A549 (cell line): ENCODE data around the gene ZNF419. TPM values are rescaled to one million over a fixed set of nuclear protein-coding genes. Genes with fewer than 3 reads are reported as not detected.

Source experiments
- ATAC-seq, 2 experiments: fragments of 200-7000 bp in 1 of 2; fragments of >200 bp in 1 of 2; cut with Nextera tagmentation in 1 of 2; cut with Tn5 transposase in 1 of 2; 3 replicates each; pipeline versions ENCODE4 v1.8.0 to v1.9.1; 2018 to 2020; ENCODE audit warnings: mild to moderate bottlenecking in 1 of 2, moderate library complexity in 1 of 2
- CTCF ChIA-PET: fragments of 300-600 bp; sonication (Branson Sonifier 250); formaldehyde crosslinking; extraction: SDS; loops from one replicate; lab custom pipeline; 2021; ENCODE audit warnings: antibody characterized with exemption, inconsistent platforms; lab: Yijun Ruan, JAX
- POLR2A ChIA-PET: fragments of 350-600 bp; formaldehyde crosslinking; extraction: SDS; loops from one replicate; lab custom pipeline; 2021; ENCODE audit warnings: antibody characterized with exemption, inconsistent platforms; lab: Yijun Ruan, JAX
- DNase-seq, 2 experiments: peaks; one replicate each; pipeline versions ENCODE4 v3.0.0 to v3.0.0-alpha.2; 2011 to 2016; ENCODE audit warnings: low read depth in 1 of 2, low spot score in 1 of 2
- FAIRE-seq: peaks from 2 replicates; lab custom pipeline; 2011; peaks lifted over from hg19 to GRCh38; lab: Jason Lieb, UNC
- H3K27ac ChIP-seq, 2 experiments: fragments of >200 bp; sonication (Bioruptor Twin); formaldehyde crosslinking; 3 replicates each; pipeline ENCODE4 v1.5.1; 2016 to 2017
- H3K4me1 ChIP-seq: fragments of >200 bp; sonication (Bioruptor Twin); formaldehyde crosslinking; 3 replicates; pipeline ENCODE4 v1.6.1; 2016
- H3K4me2 ChIP-seq: fragments of >200 bp; sonication (Bioruptor Twin); formaldehyde crosslinking; 3 replicates; pipeline ENCODE4 v1.6.1; 2016
- H3K4me3 ChIP-seq: fragments of >200 bp; sonication (Bioruptor Twin); formaldehyde crosslinking; 3 replicates; pipeline ENCODE4 v1.5.1; 2016
- H3K9me3 ChIP-seq: fragments of >200 bp; sonication (Bioruptor Twin); formaldehyde crosslinking; 3 replicates; pipeline ENCODE4 v1.6.1; 2016
- ATOH8 ChIP-seq: fragments of 250-450 bp; sonication (Bioruptor Pico); IDR thresholded peaks from 2 replicates; pipeline ENCODE4 v1.5.0; 2020; ENCODE audit warnings: low read depth, mild to moderate bottlenecking, moderate library complexity
- CBX2 ChIP-seq: fragments of 200-600 bp; sonication (generic); IDR thresholded peaks from 2 replicates; pipeline ENCODE4 v1.6.1; 2016; ENCODE audit warnings: low read depth, mild to moderate bottlenecking, borderline replicate concordance
- CBX8 ChIP-seq: fragments of 200-600 bp; sonication (generic); IDR thresholded peaks from 2 replicates; pipeline ENCODE4 v1.6.1; 2016
- CEBPB ChIP-seq, 2 experiments: fragments of >200 bp in 1 of 2; sonication (Bioruptor Twin) in 1 of 2; formaldehyde crosslinking in 1 of 2; IDR thresholded peaks; 2 replicates each; pipeline ENCODE4 v1.6.1; 2012 to 2016
- CHD2 ChIP-seq: fragments of 150-350 bp; IDR thresholded peaks from 2 replicates; pipeline ENCODE4 v1.6.1; 2014; ENCODE audit warnings: low read length; ENCODE audit not compliant: partially characterized antibody
- E2F6 ChIP-seq: IDR thresholded peaks from 2 replicates; pipeline ENCODE4 v1.6.1; 2012; ENCODE audit warnings: low read depth, borderline replicate concordance
- EHF ChIP-seq: fragments of 250-450 bp; sonication (Bioruptor Pico); IDR thresholded peaks from 2 replicates; pipeline ENCODE4 v1.5.0; 2020; ENCODE audit warnings: mild to moderate bottlenecking
- EHMT2 ChIP-seq: fragments of 200-600 bp; sonication (generic); IDR thresholded peaks from 2 replicates; pipeline ENCODE4 v1.6.1; 2016; ENCODE audit warnings: antibody characterized with exemption, low read depth, mild to moderate bottlenecking, moderate library complexity
- FOXS1 ChIP-seq: fragments of 250-450 bp; sonication (Bioruptor Pico); IDR thresholded peaks from 2 replicates; pipeline ENCODE4 v1.5.0; 2020; ENCODE audit warnings: mild to moderate bottlenecking, moderate library complexity
- HEYL ChIP-seq: fragments of 250-450 bp; sonication (Bioruptor Pico); IDR thresholded peaks from 2 replicates; pipeline ENCODE4 v1.8.0; 2021; ENCODE audit warnings: mild to moderate bottlenecking, moderate library complexity
- HOXB13 ChIP-seq: fragments of 250-450 bp; sonication (Bioruptor Pico); IDR thresholded peaks from 2 replicates; pipeline ENCODE4 v1.5.0; 2020; ENCODE audit warnings: low read depth, mild to moderate bottlenecking, moderate library complexity
- MYC ChIP-seq: IDR thresholded peaks from 2 replicates; pipeline ENCODE4 v1.6.1; 2012; ENCODE audit warnings: mild to moderate bottlenecking, inconsistent platforms, low read length, improper control_type of control experiment, borderline replicate concordance
- NFE2L2 ChIP-seq: fragments of 150-350 bp; conservative IDR thresholded peaks from 2 replicates; pipeline ENCODE4 v1.6.1; 2014; ENCODE audit warnings: low read length
- NPAS2 ChIP-seq: fragments of 250-450 bp; sonication (Bioruptor Pico); IDR thresholded peaks from 2 replicates; pipeline ENCODE4 v1.8.0; 2022; ENCODE audit warnings: mild to moderate bottlenecking, moderate library complexity, borderline replicate concordance
- NR3C1 ChIP-seq: fragments of >200 bp; sonication (Bioruptor Twin); formaldehyde crosslinking; IDR thresholded peaks from 3 replicates; pipeline ENCODE4 v1.6.1; 2017
- PHF8 ChIP-seq: fragments of 200-600 bp; sonication (generic); IDR thresholded peaks from 2 replicates; pipeline ENCODE4 v1.6.1; 2016; ENCODE audit warnings: low read depth, mild to moderate bottlenecking, antibody characterized with exemption, moderate library complexity, borderline replicate concordance
- RARB ChIP-seq: fragments of 250-450 bp; sonication (Bioruptor Pico); IDR thresholded peaks from 2 replicates; pipeline ENCODE4 v1.8.0; 2021; ENCODE audit warnings: mild to moderate bottlenecking, moderate library complexity
- RCOR1 ChIP-seq: fragments of 150-350 bp; IDR thresholded peaks from 2 replicates; pipeline ENCODE4 v1.6.1; 2014; ENCODE audit warnings: antibody characterized with exemption, low read length, low read depth
- REST ChIP-seq: fragments of 200-600 bp; sonication (generic); IDR thresholded peaks from 2 replicates; pipeline ENCODE4 v1.6.1; 2016; ENCODE audit warnings: antibody characterized with exemption, mild to moderate bottlenecking, moderate library complexity
- WGBS: methylation state at CpG from one replicate; pipeline ENCODE4 v1.1.6; 2017; ENCODE audit errors: missing lambda C conversion rate; 5-methylcytosine and 5-hydroxymethylcytosine counted together
- polyA plus RNA-seq, 4 experiments: library from polyadenylated mRNA; depleted of rRNA in 3 of 4; stranded (reverse); fragments of >200 nt; fragmentation: RNase III in 1 of 4; extraction: RNeasy Plus Mini Kit Qiagen cat#74134 plus additional on column Dnase treatment in 1 of 4; gene quantifications; 2 replicates in 3 of 4; 3 replicates in 1 of 4; pipeline ENCODE4 v1.2.3, GENCODE V29; 2011 to 2017

Gene ZNF419
- polyA plus RNA-seq, 2 of the 4 experiments (the other 2 are of a cell fraction) = 9.0 to 11.8 TPM

- FAIRE-seq (no peak), DNase-seq (no peak), ATAC-seq (no peak)
- POLR2A ChIA-PET = no interaction called here
- 93% methylated on average over 6 of the region's 7 CpGs for WGBS
- CTCF ChIA-PET = no interaction called here
- H3K4me1 ChIP-seq = no peaks in the 10 kb centered on the region
- H3K27ac ChIP-seq = no peak overlapping the region
- no peak for TF ChIP-seq EHMT2
- TF ChIP-seq ATOH8 (CRISPR knock-in tag) = no peak
- no peak for TF ChIP-seq CHD2
- H3K4me2 ChIP-seq = no peak overlapping the region
- H3K4me3 ChIP-seq = no peak overlapping the region
- H3K9me3 ChIP-seq = peaks cover 96% of the 10 kb centered on the region
Observed at GRCh38 chr19:57441979-57442752, 45.4 kb upstream of the ZNF419 start.

GRCh38 chr19:57443121-57443696, 44.3 kb upstream of the ZNF419 start:
- ATAC-seq = no peak
- ChIA-PET CTCF (no interaction called here), POLR2A (no interaction called here)

More at GRCh38 chr19:57443121-57443696, 44.3 kb upstream of the ZNF419 start:
- FAIRE-seq (no peak), DNase-seq (peak in 1 of 2 experiments; percentile 30)
- no peak overlapping the region for H3K4me2 ChIP-seq
- no peak overlapping the region for H3K4me3 ChIP-seq
- TF ChIP-seq PHF8 (no peak), HOXB13 (CRISPR knock-in tag) (no peak), MYC (no peak), EHF (no peak), RARB (CRISPR knock-in tag) (no peak), NR3C1 (no peak), RCOR1 (no peak), CBX8 (no peak), E2F6 (no peak), REST (no peak), NFE2L2 (no peak), CBX2 (no peak), CEBPB (IDR thresholded peaks at IDR 0.05) (no peak), FOXS1 (CRISPR knock-in tag) (no peak), EHMT2 (no peak), HEYL (no peak), NPAS2 (CRISPR knock-in tag) (no peak)
- TF ChIP-seq, all 56 proteins: peak for 0
- H3K4me1 ChIP-seq = no peaks in the 10 kb centered on the region
- H3K9me3 ChIP-seq = peaks cover 95% of the 10 kb centered on the region
- H3K27ac ChIP-seq = no peak overlapping the region
- 68% methylated on average over 5 of the region's 5 CpGs for WGBS
